ENCODE data around the gene LRRC30. TPM values are rescaled to one million over a fixed set of nuclear protein-coding genes. Genes with fewer than 3 reads are reported as not detected.

The LRRC30 gene
- total RNA-seq, 1 experiment from 2014 or later, result not detected

- Histone ChIP-seq H3K79me2 (ENCODE audit: insufficient read depth, low read length) (no peaks in the 10 kb centered on the region), H3K4me1 (ENCODE audit: control insufficient read depth in 1 of 2, insufficient read depth in 2 of 2, low read length in 2 of 2) (no peaks in the 10 kb centered on the region), H2AFZ (ENCODE audit: low read depth, low read length, poor library complexity, severe bottlenecking) (no peak overlapping the region), H3K27ac (ENCODE audit: low read depth, low read length) (no peak overlapping the region), H3K9ac (ENCODE audit: low read length) (no peak overlapping the region), H4K20me1 (ENCODE audit: insufficient read depth) (no peaks in the 10 kb centered on the region), H3K4me2 (ENCODE audit: low read length) (no peak overlapping the region), H3K9me3 (ENCODE audit: control insufficient read depth in 1 of 2, insufficient read depth in 1 of 2, low read depth in 1 of 2, low read length in 2 of 2) (peaks cover 0 to 7% of the 10 kb centered on the region in 2 experiments; a peak in 1 of 4 replicates), H3K4me3 (replicated peaks in 1 of 2; ENCODE audit: low read depth in 1 of 2, low read length in 2 of 2) (no peak overlapping the region), H3K36me3 (ENCODE audit: control insufficient read depth in 1 of 2, insufficient read depth in 2 of 2, low read length in 2 of 2) (no peaks in the 10 kb centered on the region), H3K27me3 (ENCODE audit: insufficient read depth, low read length) (no peaks in the 10 kb centered on the region), H3K9me2 (ENCODE audit: insufficient read depth) (no peaks in the 10 kb centered on the region)
- ATAC-seq, result no peak
- BruUV-seq (replicated peaks), result no TSS peak
- RAD21 ChIA-PET (ENCODE audit: low non-redundant PET in 1 of 2, low total read pairs in 2 of 2, uncharacterized antibody in 2 of 2, unreplicated experiment in 2 of 2), result no interaction called here
- DNase-seq (ENCODE audit: low read depth, low spot score), result no peak
- POLR2A ChIA-PET, result no interaction called here
- intact Hi-C loops (cut with micrococcal nuclease), result no loop called here
- TF ChIP-seq SIN3A (IDR thresholded peaks at IDR 0.05; ENCODE audit: low read depth) (no peak), POLR2AphosphoS5 (IDR thresholded peaks at IDR 0.05; ENCODE audit: low read depth, low read length) (no peak), ZNF274 (IDR thresholded peaks at IDR 0.05; ENCODE audit: low read depth, low read length) (no peak), TCF7L2 (IDR thresholded peaks at IDR 0.05; ENCODE audit: borderline replicate concordance, extremely low read depth, insufficient read depth, insufficient read length) (no peak), FOSL1 (IDR thresholded peaks at IDR 0.05; ENCODE audit: low read depth) (no peak), CEBPB (IDR thresholded peaks at IDR 0.05; ENCODE audit: low read depth) (no peak), ATF3 (IDR thresholded peaks at IDR 0.05) (no peak), ZBTB33 (IDR thresholded peaks at IDR 0.05; ENCODE audit: extremely low read depth, insufficient replicate concordance, low read length) (no peak), EZH2 (IDR thresholded peaks at IDR 0.05) (no peak), SRF (IDR thresholded peaks at IDR 0.05; ENCODE audit: low read depth) (no peak), POLR2A (IDR thresholded peaks at IDR 0.05; ENCODE audit: borderline replicate concordance, extremely low read depth, insufficient read depth, insufficient read length) (no peak), ZFX (IDR thresholded peaks at IDR 0.05) (no peak), JUND (IDR thresholded peaks at IDR 0.05) (no peak)
- TF ChIP-seq, protein P1, sequence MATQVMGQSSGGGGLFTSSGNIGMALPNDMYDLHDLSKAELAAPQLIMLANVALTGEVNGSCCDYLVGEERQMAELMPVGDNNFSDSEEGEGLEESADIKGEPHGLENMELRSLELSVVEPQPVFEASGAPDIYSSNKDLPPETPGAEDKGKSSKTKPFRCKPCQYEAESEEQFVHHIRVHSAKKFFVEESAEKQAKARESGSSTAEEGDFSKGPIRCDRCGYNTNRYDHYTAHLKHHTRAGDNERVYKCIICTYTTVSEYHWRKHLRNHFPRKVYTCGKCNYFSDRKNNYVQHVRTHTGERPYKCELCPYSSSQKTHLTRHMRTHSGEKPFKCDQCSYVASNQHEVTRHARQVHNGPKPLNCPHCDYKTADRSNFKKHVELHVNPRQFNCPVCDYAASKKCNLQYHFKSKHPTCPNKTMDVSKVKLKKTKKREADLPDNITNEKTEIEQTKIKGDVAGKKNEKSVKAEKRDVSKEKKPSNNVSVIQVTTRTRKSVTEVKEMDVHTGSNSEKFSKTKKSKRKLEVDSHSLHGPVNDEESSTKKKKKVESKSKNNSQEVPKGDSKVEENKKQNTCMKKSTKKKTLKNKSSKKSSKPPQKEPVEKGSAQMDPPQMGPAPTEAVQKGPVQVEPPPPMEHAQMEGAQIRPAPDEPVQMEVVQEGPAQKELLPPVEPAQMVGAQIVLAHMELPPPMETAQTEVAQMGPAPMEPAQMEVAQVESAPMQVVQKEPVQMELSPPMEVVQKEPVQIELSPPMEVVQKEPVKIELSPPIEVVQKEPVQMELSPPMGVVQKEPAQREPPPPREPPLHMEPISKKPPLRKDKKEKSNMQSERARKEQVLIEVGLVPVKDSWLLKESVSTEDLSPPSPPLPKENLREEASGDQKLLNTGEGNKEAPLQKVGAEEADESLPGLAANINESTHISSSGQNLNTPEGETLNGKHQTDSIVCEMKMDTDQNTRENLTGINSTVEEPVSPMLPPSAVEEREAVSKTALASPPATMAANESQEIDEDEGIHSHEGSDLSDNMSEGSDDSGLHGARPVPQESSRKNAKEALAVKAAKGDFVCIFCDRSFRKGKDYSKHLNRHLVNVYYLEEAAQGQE (IDR thresholded peaks at IDR 0.05; ENCODE audit: low read depth), result no peak
- TF ChIP-seq, protein P2, sequence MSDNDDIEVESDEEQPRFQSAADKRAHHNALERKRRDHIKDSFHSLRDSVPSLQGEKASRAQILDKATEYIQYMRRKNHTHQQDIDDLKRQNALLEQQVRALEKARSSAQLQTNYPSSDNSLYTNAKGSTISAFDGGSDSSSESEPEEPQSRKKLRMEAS (IDR thresholded peaks at IDR 0.05), result no peak
- CTCF ChIA-PET, result no interaction called here
Observed at GRCh38 chr18:7185701-7186100, 45.2 kb upstream of the LRRC30 start.

Data from HCT116 (cell line).